Esophagus muscularis mucosa (tissue), 4 donors: ENCODE results near the gene PIGB. TPM values are rescaled to one million over a fixed set of nuclear protein-coding genes. Genes with fewer than 3 reads are reported as not detected.
A peak's percentile ranks its signal among the peaks of the same experiment; 100 is the strongest.

Experiments used
- DNase-seq: peaks from one replicate; pipeline ENCODE4 v3.0.0-alpha.2; 2017; ENCODE audit errors: extremely low spot score
- H3K27ac ChIP-seq, 4 donors: fragments of 200-600 bp; sonication (generic); replicated peaks in 1 of 4; 1 replicate in 3 of 4; 2 replicates in 1 of 4; pipeline ENCODE4 v1.5.1; 2016 to 2019; ENCODE audit warnings: mild to moderate bottlenecking in 1 of 4
- H3K27me3 ChIP-seq, 4 donors: fragments of 200-600 bp; sonication (generic); one replicate each; pipeline versions ENCODE4 v1.5.1 to v1.6.0; 2016 to 2019
- H3K36me3 ChIP-seq, 4 donors: fragments of 200-600 bp; sonication (generic); one replicate each; pipeline ENCODE4 v1.5.1; 2016 to 2019
- H3K4me1 ChIP-seq, 4 donors: fragments of 200-600 bp; sonication (generic); one replicate each; pipeline ENCODE4 v1.5.1; 2016 to 2019
- H3K4me3 ChIP-seq, 4 donors: fragments of 200-600 bp; sonication (generic); 1 replicate in 2 of 4; 2 replicates in 2 of 4; pipeline ENCODE4 v1.5.1; 2016 to 2019; ENCODE audit warnings: mild to moderate bottlenecking in 4 of 4, moderate library complexity in 1 of 4
- H3K9me3 ChIP-seq, 4 donors: fragments of 200-600 bp; sonication (generic); 1 replicate in 3 of 4; 2 replicates in 1 of 4; pipeline ENCODE4 v1.5.1; 2016 to 2019
- CTCF ChIP-seq, 3 experiments: fragments of 200-600 bp in 2 of 3; fragments of 450-650 bp in 1 of 3; sonication (generic) in 2 of 3; IDR thresholded peaks; one replicate each; pipeline ENCODE4 v1.5.1; 2017 to 2019; ENCODE audit warnings: antibody characterized with exemption in 3 of 3, mild to moderate bottlenecking in 2 of 3, moderate library complexity in 1 of 3
- EP300 ChIP-seq: sonication (generic); formaldehyde crosslinking; IDR thresholded peaks from one replicate; pipeline ENCODE4 v1.6.1; 2017; ENCODE audit warnings: antibody characterized with exemption
- POLR2A ChIP-seq: fragments of 450-650 bp; IDR thresholded peaks from one replicate; pipeline ENCODE4 v1.6.1; 2017; ENCODE audit warnings: antibody characterized with exemption, moderate library complexity, mild to moderate bottlenecking, low read depth
- POLR2AphosphoS5 ChIP-seq, 2 donors: sonication (generic); formaldehyde crosslinking; IDR thresholded peaks; one replicate each; pipeline ENCODE4 v1.6.1; 2017; ENCODE audit warnings: antibody characterized with exemption in 2 of 2
- WGBS: methylation state at CpG from one replicate; pipeline ENCODE4 v1.1.5; 2018; 5-methylcytosine and 5-hydroxymethylcytosine counted together
- intact Hi-C: fragments of 100-400 bp; cut with DNase I; formaldehyde crosslinking; loops from one replicate; pipeline ENCODE4 v1.15.1; 2023
- total RNA-seq, 4 donors: library from RNA; depleted of rRNA; stranded (reverse); fragments of >200 nt; gene quantifications; one replicate each; pipeline versions ENCODE4 v1.1.0 to v1.2.1, GENCODE V29; 2016

Gene PIGB
- total RNA-seq, 4 donors from 2014 or later: 4.5 to 9.6 (median 6.5) TPM

DNA sequence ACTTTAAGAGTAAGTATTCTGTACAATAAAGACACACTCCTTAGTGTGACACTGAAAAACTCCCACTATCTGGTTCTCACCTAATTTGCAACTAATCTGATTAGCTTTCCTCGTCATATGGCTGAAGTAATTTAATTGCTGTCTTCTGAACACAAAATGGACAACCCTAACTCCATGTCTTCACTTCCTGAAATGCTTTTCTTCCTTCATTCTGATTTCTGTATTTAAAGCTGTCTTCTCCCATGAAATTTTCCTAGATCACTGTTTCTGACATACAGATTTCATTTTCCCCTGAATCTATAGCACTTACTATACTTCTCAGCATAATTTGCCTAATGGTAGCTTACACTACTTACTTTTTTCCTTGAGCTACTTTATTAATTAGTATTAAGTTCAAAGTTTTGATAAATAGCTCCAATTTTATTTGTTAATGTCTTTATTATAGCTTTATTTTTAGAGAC lies 82.8 kb downstream of the PIGB start:
- Histone ChIP-seq H3K4me1 (peaks cover 23 to 49% (median 44%) of the 10 kb centered on the region in 4 donors), H3K4me3 (no peak overlapping the region), H3K36me3 (peaks cover 0 to 5% (median 0%) of the 10 kb centered on the region in 4 donors), H3K27ac (no peak overlapping the region), H3K9me3 (no peaks in the 10 kb centered on the region), H3K27me3 (no peaks in the 10 kb centered on the region)
- no peak for DNase-seq
- intact Hi-C loops: loop anchor here (10.0 kb wide), 1 partner anchor 207 kb away; the partner anchor contains the start of gene RSL24D1
- no peak for TF ChIP-seq POLR2AphosphoS5 (IDR thresholded peaks at IDR 0.05)
- WGBS: 83% methylated on average over 1 of the region's 1 CpG

DNA sequence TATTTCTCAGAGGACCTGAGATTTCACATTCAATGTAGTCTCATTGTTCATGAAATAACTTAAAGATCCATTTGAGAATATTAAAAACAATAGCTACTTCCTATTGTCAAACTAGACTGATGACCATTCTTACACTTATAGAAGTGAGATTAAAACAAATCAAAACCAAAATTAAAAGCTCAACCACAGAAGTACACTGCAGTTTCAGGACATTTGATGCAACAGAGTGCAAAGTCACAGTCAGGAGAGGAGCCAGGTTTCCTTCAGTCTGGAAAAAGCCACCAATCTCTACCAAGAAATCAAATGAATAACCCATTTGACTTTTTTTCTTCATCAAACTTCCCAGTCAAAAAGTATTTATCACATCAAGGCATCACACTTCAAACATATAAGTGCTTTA lies 83.7 kb downstream of the PIGB start:
- Histone ChIP-seq H3K27me3 (no peaks in the 10 kb centered on the region), H3K27ac (no peak overlapping the region), H3K4me3 (no peak overlapping the region), H3K4me1 (peaks cover 28 to 56% (median 51%) of the 10 kb centered on the region in 4 donors), H3K36me3 (peaks cover 0 to 2% (median 0%) of the 10 kb centered on the region in 4 donors), H3K9me3 (no peaks in the 10 kb centered on the region)
- no peak for TF ChIP-seq EP300
- TF ChIP-seq POLR2A: no peak
- no peak for TF ChIP-seq POLR2AphosphoS5 (IDR thresholded peaks at IDR 0.05)
- TF ChIP-seq CTCF (IDR thresholded peaks at IDR 0.05): no peak
- no peak for DNase-seq
- intact Hi-C loops: loop anchor here (10.0 kb wide), 1 partner anchor 208 kb away; the partner anchor contains the start of gene RSL24D1

GRCh38 chr15:55403531-55403930 lies 84.5 kb downstream of the PIGB start:
- H3K27ac ChIP-seq: peak overlapping the region in 1 of 4 donors; percentile 19
- intact Hi-C loops: loop anchor here (10.0 kb wide), 1 partner anchor 209 kb away; the partner anchor contains the start of gene RSL24D1

More at GRCh38 chr15:55403531-55403930, 84.5 kb downstream of the PIGB start:
- Histone ChIP-seq H3K9me3 (no peaks in the 10 kb centered on the region), H3K27me3 (no peaks in the 10 kb centered on the region), H3K4me3 (no peak overlapping the region), H3K36me3 (no peaks in the 10 kb centered on the region), H3K4me1 (peaks cover 28 to 56% (median 51%) of the 10 kb centered on the region in 4 donors)
- DNase-seq: no peak
- no peak for TF ChIP-seq EP300
- no peak for TF ChIP-seq POLR2AphosphoS5 (IDR thresholded peaks at IDR 0.05)
- no peak for TF ChIP-seq POLR2A
- no peak for TF ChIP-seq CTCF (IDR thresholded peaks at IDR 0.05)

Other genes starting within 250 kb of the PIGB start
- 10 to 100 TPM; 49.8 to 92.4 (median 75.5) TPM for gene RSL24D1, start 122.3 kb upstream of the PIGB start, total RNA-seq
- gene RAB27A, start 29.4 kb upstream of the PIGB start, total RNA-seq: 10 to 100 TPM; 15.8 to 22.0 (median 19.8) TPM
- 10 to 100 TPM; 10.6 to 21.6 (median 14.4) TPM for gene PIGBOS1, start 99 bp upstream of the PIGB start, total RNA-seq
- gene CCPG1, start 89.1 kb downstream of the PIGB start, total RNA-seq: 10 to 100 TPM; 38.9 to 49.4 (median 43.5) TPM
- 1 to 10 TPM; 3.3 to 4.2 (median 3.6) TPM for gene PIERCE2, start 89.3 kb downstream of the PIGB start, total RNA-seq
- gene DNAAF4, start 189.0 kb downstream of the PIGB start, total RNA-seq: 1 to 10 TPM in 3 of 4 donors, under 1 TPM in 1; 0.50 to 2.1 (median 1.4) TPM